DND-41 (cell line): ENCODE measurements around the gene SLC39A6.

ENCODE experiments used
- ATAC-seq: fragments of 200-7000 bp; cut with Tn5 transposase; 3 replicates; pipeline ENCODE4 v1.9.1; 2021; ENCODE audit warnings: low read depth; ENCODE audit not compliant: insufficient read depth
- DNase-seq: peaks from one replicate; pipeline ENCODE4 v3.0.0-alpha.2; 2020
- H2AFZ ChIP-seq: 2 replicates; pipeline ENCODE4 v1.6.0; 2012; ENCODE audit warnings: low read depth, low read length
- H3K27ac ChIP-seq: 2 replicates; pipeline ENCODE4 v1.5.1; 2012; ENCODE audit warnings: low read length, inconsistent platforms
- H3K27me3 ChIP-seq: fragments of 200-600 bp; sonication (generic); 2 replicates; pipeline ENCODE4 v1.6.0; 2012; ENCODE audit warnings: low read length, mild to moderate bottlenecking, inconsistent platforms; ENCODE audit not compliant: insufficient read depth, poor library complexity
- H3K36me3 ChIP-seq: 2 replicates; pipeline ENCODE4 v1.5.1; 2012; ENCODE audit warnings: low read length, inconsistent platforms; ENCODE audit not compliant: insufficient read depth
- H3K4me1 ChIP-seq: 2 replicates; pipeline ENCODE4 v1.5.1; 2012; ENCODE audit warnings: mild to moderate bottlenecking, low read length; ENCODE audit not compliant: insufficient read depth
- H3K4me2 ChIP-seq: 2 replicates; pipeline ENCODE4 v1.6.0; 2012; ENCODE audit warnings: mild to moderate bottlenecking, moderate library complexity, low read length, inconsistent platforms; ENCODE audit not compliant: insufficient read depth
- H3K4me3 ChIP-seq, 2 experiments: fragments of 200-600 bp in 1 of 2; shearing (Covaris generic) in 1 of 2; 2 replicates each; pipeline ENCODE4 v1.5.1; 2012 to 2016; ENCODE audit warnings: inconsistent platforms in 2 of 2, low read length in 2 of 2, mild to moderate bottlenecking in 2 of 2, low read depth in 1 of 2, moderate library complexity in 1 of 2
- H3K79me2 ChIP-seq: 2 replicates; pipeline ENCODE4 v1.6.0; 2012; ENCODE audit warnings: low read length, inconsistent platforms; ENCODE audit not compliant: insufficient read depth
- H3K9ac ChIP-seq: 2 replicates; pipeline ENCODE4 v1.6.0; 2012; ENCODE audit warnings: low read depth, mild to moderate bottlenecking, inconsistent platforms, low read length, moderate library complexity
- H3K9me3 ChIP-seq: 2 replicates; pipeline ENCODE4 v1.5.1; 2012; ENCODE audit warnings: low read length, moderate library complexity, mild to moderate bottlenecking, inconsistent platforms; ENCODE audit not compliant: insufficient read depth, severe bottlenecking
- H4K20me1 ChIP-seq: 2 replicates; pipeline ENCODE4 v1.6.0; 2012; ENCODE audit warnings: low read length; ENCODE audit not compliant: insufficient read depth
- CTCF ChIP-seq: IDR thresholded peaks from 2 replicates; pipeline ENCODE4 v1.5.1; 2012; ENCODE audit warnings: borderline replicate concordance, low read length, moderate library complexity, mild to moderate bottlenecking; ENCODE audit not compliant: poor library complexity, severe bottlenecking; ENCODE audit errors: extremely low read depth
- EZH2 ChIP-seq: IDR thresholded peaks from 3 replicates; pipeline ENCODE4 v1.6.1; 2012; ENCODE audit warnings: borderline replicate concordance, low read depth, mild to moderate bottlenecking, moderate library complexity, low read length, inconsistent platforms; ENCODE audit not compliant: severe bottlenecking

SLC39A6 gene

GRCh38 chr18:36167692-36168218, 38.6 kb upstream of the SLC39A6 start:
- DNase-seq (no peak), ATAC-seq (no peak)
- H3K4me1 ChIP-seq = no peaks in the 10 kb centered on the region
- no peak overlapping the region for H3K27ac ChIP-seq
- H3K9ac ChIP-seq = no peak overlapping the region
- TF ChIP-seq CTCF (no peak), EZH2 (no peak)
- H3K4me3 ChIP-seq = no peak overlapping the region
- H3K4me2 ChIP-seq = no peak overlapping the region
- H3K9me3 ChIP-seq = no peaks in the 10 kb centered on the region
- peaks cover 84% of the 10 kb centered on the region for H3K36me3 ChIP-seq
- no peaks in the 10 kb centered on the region for H3K79me2 ChIP-seq
- H2AFZ ChIP-seq = no peak overlapping the region
- H4K20me1 ChIP-seq = peaks cover 3% of the 10 kb centered on the region; the same call in 1 of the 2 replicates
- H3K27me3 ChIP-seq = no peaks in the 10 kb centered on the region

GRCh38 chr18:36162981-36163380, 33.8 kb upstream of the SLC39A6 start:
- no peaks in the 10 kb centered on the region for H3K4me1 ChIP-seq
- H3K9me3 ChIP-seq = no peaks in the 10 kb centered on the region
- DNase-seq = no peak
- H3K9ac ChIP-seq = no peak overlapping the region
- H3K4me2 ChIP-seq = no peak overlapping the region
- H3K27me3 ChIP-seq = no peaks in the 10 kb centered on the region
- no peak overlapping the region for H3K27ac ChIP-seq
- peaks cover 92% of the 10 kb centered on the region for H3K36me3 ChIP-seq
- H3K4me3 ChIP-seq = no peak overlapping the region
- TF ChIP-seq CTCF (no peak), EZH2 (no peak)
- H4K20me1 ChIP-seq = peaks cover 10% of the 10 kb centered on the region; the same call in 1 of the 2 replicates
- no peak overlapping the region for H2AFZ ChIP-seq
- ATAC-seq = no peak
- no peaks in the 10 kb centered on the region for H3K79me2 ChIP-seq

GRCh38 chr18:36160959-36161371, 31.8 kb upstream of the SLC39A6 start:
- H3K9me3 ChIP-seq = no peaks in the 10 kb centered on the region
- no peak overlapping the region for H2AFZ ChIP-seq
- TF ChIP-seq CTCF (no peak), EZH2 (no peak)
- no peak overlapping the region for H3K4me3 ChIP-seq
- no peak overlapping the region for H3K9ac ChIP-seq
- H3K79me2 ChIP-seq = no peaks in the 10 kb centered on the region
- ATAC-seq (no peak), DNase-seq (no peak)
- no peaks in the 10 kb centered on the region for H3K27me3 ChIP-seq
- H3K27ac ChIP-seq = no peak overlapping the region
- H3K4me1 ChIP-seq = no peaks in the 10 kb centered on the region
- no peak overlapping the region for H3K4me2 ChIP-seq
- peaks cover 10% of the 10 kb centered on the region; the same call in 1 of the 2 replicates for H4K20me1 ChIP-seq
- H3K36me3 ChIP-seq = peaks cover 91% of the 10 kb centered on the region
